Nephron progenitor cell (in vitro differentiated cells): ENCODE results near the gene RTN4RL1.

Experiments used
- DNase-seq: peaks from one replicate; pipeline ENCODE4 v3.0.0; 2021
- H3K27ac Mint-ChIP-seq: 2 replicates; pipeline ENCODE4 v1.8.0; 2021; ENCODE audit warnings: mild to moderate bottlenecking, moderate library complexity, mixed read lengths
- H3K27me3 Mint-ChIP-seq: 2 replicates; pipeline ENCODE4 v1.8.0; 2021; ENCODE audit warnings: mild to moderate bottlenecking, low read depth, mixed read lengths; ENCODE audit not compliant: poor library complexity
- H3K36me3 Mint-ChIP-seq: 2 replicates; pipeline ENCODE4 v1.8.0; 2021; ENCODE audit warnings: low read depth, mixed read lengths
- H3K4me1 Mint-ChIP-seq: 2 replicates; pipeline ENCODE4 v1.8.0; 2021; ENCODE audit warnings: mixed read lengths
- H3K4me3 Mint-ChIP-seq: 2 replicates; pipeline ENCODE4 v1.8.0; 2021; ENCODE audit warnings: mild to moderate bottlenecking, moderate library complexity, mixed read lengths
- H3K9me3 Mint-ChIP-seq: 2 replicates; pipeline ENCODE4 v1.8.0; 2021; ENCODE audit warnings: mild to moderate bottlenecking, moderate library complexity, mixed read lengths
- CTCF ChIP-seq: fragments of 200-600 bp; sonication (generic); IDR thresholded peaks from 2 replicates; pipeline ENCODE4 v1.5.0; 2021; ENCODE audit warnings: antibody characterized with exemption

Gene RTN4RL1

GRCh38 chr17:2025622-2026309 is 632 bp upstream of the RTN4RL1 start:
- peak; percentile 79 for DNase-seq
- peaks cover 37% of the 10 kb centered on the region for H3K4me1 Mint-ChIP-seq
- peak overlapping the region; percentile 76 for H3K4me3 Mint-ChIP-seq
- H3K27ac Mint-ChIP-seq, result no peak overlapping the region
- peaks cover 4% of the 10 kb centered on the region for H3K9me3 Mint-ChIP-seq
- peak; percentile 56 for TF ChIP-seq CTCF
- peaks cover 76% of the 10 kb centered on the region for H3K27me3 Mint-ChIP-seq
- H3K36me3 Mint-ChIP-seq, result no peaks in the 10 kb centered on the region

- H3K27ac Mint-ChIP-seq, result no peak overlapping the region
- H3K9me3 Mint-ChIP-seq, result peaks cover 4% of the 10 kb centered on the region
- DNase-seq, result no peak
- peaks cover 43% of the 10 kb centered on the region for H3K4me1 Mint-ChIP-seq
- H3K4me3 Mint-ChIP-seq, result peak overlapping the region; percentile 79
- peaks cover 87% of the 10 kb centered on the region for H3K27me3 Mint-ChIP-seq
- no peak for TF ChIP-seq CTCF
- H3K36me3 Mint-ChIP-seq, result no peaks in the 10 kb centered on the region
Observed at GRCh38 chr17:2024572-2025219, 438 bp downstream of the RTN4RL1 start.

GRCh38 chr17:2023692-2024571 is 1.2 kb downstream of the RTN4RL1 start:
- no peak for TF ChIP-seq CTCF
- Mint-ChIP-seq H3K9me3 (peaks cover 4% of the 10 kb centered on the region), H3K27me3 (peaks cover 87% of the 10 kb centered on the region), H3K4me3 (peak overlapping the region; percentile 79), H3K4me1 (peaks cover 49% of the 10 kb centered on the region), H3K36me3 (no peaks in the 10 kb centered on the region), H3K27ac (no peak overlapping the region)
- peak; percentile 79 for DNase-seq

GRCh38 chr17:2023256-2023655 is 1.9 kb downstream of the RTN4RL1 start:
- peaks cover 87% of the 10 kb centered on the region for H3K27me3 Mint-ChIP-seq
- H3K9me3 Mint-ChIP-seq, result peaks cover 4% of the 10 kb centered on the region
- H3K36me3 Mint-ChIP-seq, result no peaks in the 10 kb centered on the region
- peak overlapping the region; percentile 47 for H3K4me3 Mint-ChIP-seq
- H3K27ac Mint-ChIP-seq, result no peak overlapping the region
- no peak for DNase-seq
- no peak for TF ChIP-seq CTCF
- peaks cover 49% of the 10 kb centered on the region for H3K4me1 Mint-ChIP-seq

GRCh38 chr17:2022647-2023240 is 2.4 kb downstream of the RTN4RL1 start:
- Mint-ChIP-seq H3K36me3 (no peaks in the 10 kb centered on the region), H3K4me1 (peaks cover 49% of the 10 kb centered on the region), H3K4me3 (no peak overlapping the region), H3K27me3 (peaks cover 87% of the 10 kb centered on the region), H3K9me3 (peaks cover 4% of the 10 kb centered on the region), H3K27ac (no peak overlapping the region)
- no peak for TF ChIP-seq CTCF
- DNase-seq, result no peak
